Measurements from ENCODE around the gene PPDPF.

PPDPF gene

GRCh38 chr20:63538204-63539091 is 17.9 kb downstream of the PPDPF start:
- peak; percentile 97 for DNase-seq (ENCODE audit: low spot score)

DNA sequence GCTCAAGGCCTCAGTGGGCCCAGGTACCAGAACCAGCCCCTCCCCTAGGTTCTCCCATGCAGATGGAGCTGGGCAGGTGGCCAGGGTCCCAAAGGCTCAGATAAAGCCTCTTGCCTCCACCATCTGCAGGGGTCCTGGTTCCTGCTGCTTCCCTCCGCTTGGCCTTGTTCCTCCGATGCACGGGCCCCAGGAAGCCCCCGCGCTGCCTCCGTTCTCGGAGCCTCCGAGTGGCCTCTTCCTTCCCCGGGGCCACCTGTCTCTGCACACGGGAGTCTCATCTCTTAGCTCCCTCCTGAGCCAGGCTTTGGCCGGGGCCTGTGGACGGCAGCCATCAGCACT is 18.5 kb downstream of the PPDPF start:
- no peak for DNase-seq (ENCODE audit: low spot score)

DNA sequence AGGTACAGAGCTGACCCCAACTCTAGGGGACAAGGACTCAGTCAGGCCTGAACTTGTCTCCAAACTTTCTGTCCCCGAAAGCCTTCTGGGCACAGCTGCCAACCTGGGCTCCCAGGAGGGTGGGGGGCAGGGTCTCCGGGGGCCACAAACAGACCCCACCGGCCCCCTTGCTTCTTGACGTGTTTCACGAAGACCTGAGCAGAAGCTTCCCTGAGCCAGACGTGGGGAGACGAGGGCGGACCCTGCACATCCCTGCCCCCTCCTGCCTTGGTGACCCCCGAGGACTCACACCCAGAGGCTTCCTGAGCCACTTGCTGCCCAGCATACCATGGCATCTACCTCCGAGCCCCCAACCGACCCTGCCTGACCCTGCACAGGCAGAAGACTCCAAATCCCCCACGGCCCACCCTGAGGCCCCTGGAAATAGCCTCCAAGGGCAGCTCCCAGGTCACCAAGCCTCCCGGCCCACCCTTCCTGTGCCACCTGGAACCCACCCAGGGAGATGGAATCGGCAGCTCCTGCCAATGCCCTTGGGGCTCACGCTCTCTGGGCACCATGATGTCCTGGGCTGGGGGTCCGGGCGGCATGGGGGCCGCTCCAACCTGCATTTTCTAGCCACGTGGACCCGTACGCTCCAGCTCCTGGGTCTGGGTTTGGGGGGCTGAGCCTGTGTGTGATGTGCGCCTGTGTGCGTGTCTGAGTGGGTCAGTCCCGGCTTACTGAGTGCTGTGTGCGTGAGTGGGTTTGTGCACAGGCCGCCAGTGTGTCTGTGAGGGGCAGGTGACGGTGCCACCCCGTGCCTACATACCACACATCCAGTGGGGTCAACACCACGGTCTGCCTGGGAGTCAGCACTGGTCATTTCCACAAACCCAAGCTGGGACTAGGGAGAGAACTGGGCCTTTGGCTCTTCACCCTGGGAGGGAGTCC is 19.1 kb downstream of the PPDPF start:
- no peak for DNase-seq (ENCODE audit: low spot score)

- no peak for DNase-seq (ENCODE audit: low spot score)
Measured at GRCh38 chr20:63540417-63541186, 20.0 kb downstream of the PPDPF start.

DNA sequence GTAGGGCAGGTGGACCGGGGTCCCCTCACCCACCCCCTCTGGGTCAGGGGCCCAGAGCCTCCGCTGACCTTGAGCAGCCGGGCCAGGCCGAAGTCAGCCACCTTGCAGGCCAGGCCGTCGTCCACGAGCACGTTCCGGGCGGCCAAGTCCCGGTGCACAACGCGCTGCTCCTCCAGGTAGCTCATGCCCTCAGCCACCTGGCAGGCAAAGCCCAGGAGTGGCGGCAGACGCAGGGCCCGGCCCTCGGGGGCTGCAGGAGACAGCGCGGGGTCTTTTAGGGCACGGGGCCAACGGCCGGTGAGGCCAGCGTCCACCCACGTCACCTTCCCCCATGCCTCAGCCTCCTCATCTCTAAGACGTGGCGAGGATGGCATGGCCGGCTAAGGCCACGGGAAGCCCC is 20.8 kb downstream of the PPDPF start:
- DNase-seq (ENCODE audit: low spot score), result no peak

GRCh38 chr20:63542031-63542559 is 21.5 kb downstream of the PPDPF start:
- DNase-seq (ENCODE audit: low spot score), result no peak

- no peak for DNase-seq (ENCODE audit: low spot score)
Measured at GRCh38 chr20:63542696-63543095, 22.1 kb downstream of the PPDPF start.

GRCh38 chr20:63543131-63543530 is 22.6 kb downstream of the PPDPF start:
- no peak for DNase-seq (ENCODE audit: low spot score)

DNA sequence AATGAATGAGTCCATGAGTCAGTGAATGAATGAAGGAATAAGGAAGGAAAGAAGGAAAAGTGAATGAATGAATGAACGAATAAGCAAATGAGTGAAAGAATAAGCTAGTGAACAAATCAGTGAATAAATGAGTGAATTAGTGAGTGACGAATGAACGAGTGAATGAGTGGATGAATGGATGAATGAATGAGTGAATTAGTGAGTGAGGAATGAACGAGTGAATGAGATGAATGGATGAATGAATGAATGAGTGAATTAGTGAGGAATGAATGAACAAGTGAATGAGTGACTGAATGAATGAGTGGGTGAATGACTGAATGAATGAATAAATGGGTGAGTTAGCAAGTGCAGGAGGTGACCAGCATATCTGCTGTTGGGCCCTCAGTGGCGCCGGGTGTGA is 23.2 kb downstream of the PPDPF start:
- no peak for DNase-seq (ENCODE audit: low spot score)

- peak; percentile 64 for DNase-seq (ENCODE audit: low spot score)
Measured at GRCh38 chr20:63544241-63544957, 23.8 kb downstream of the PPDPF start.

DNA sequence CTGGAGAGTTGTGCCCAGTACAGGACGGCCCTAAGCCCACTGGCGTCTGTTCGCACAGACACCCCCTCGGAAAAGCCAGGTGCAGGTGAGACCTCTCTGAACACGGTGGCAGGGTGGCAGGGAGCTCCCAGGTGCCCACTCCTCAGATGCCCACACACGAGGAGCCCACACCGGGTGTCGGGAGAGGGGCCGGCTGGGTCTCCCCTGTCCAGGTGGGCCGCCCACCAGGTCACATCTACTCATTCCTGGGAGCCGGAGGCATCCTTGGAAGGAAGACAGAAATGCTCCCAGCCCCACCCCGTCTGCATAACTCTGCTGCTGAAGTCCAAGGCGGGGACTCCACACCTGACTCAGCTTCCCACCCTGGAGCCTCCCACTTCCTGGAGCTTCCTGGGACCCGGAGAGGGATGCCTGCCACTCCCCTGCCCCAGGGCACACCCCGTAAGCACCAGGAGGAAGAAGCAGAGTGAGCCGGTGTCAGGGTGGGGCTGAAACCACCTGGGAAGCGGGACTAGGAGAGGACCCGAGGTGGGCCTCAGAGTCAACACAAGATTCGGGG is 24.5 kb downstream of the PPDPF start:
- peak; percentile 59 for DNase-seq (ENCODE audit: low spot score)

- DNase-seq (ENCODE audit: low spot score), result no peak
Measured at GRCh38 chr20:63545814-63546213, 25.2 kb downstream of the PPDPF start.

DNA sequence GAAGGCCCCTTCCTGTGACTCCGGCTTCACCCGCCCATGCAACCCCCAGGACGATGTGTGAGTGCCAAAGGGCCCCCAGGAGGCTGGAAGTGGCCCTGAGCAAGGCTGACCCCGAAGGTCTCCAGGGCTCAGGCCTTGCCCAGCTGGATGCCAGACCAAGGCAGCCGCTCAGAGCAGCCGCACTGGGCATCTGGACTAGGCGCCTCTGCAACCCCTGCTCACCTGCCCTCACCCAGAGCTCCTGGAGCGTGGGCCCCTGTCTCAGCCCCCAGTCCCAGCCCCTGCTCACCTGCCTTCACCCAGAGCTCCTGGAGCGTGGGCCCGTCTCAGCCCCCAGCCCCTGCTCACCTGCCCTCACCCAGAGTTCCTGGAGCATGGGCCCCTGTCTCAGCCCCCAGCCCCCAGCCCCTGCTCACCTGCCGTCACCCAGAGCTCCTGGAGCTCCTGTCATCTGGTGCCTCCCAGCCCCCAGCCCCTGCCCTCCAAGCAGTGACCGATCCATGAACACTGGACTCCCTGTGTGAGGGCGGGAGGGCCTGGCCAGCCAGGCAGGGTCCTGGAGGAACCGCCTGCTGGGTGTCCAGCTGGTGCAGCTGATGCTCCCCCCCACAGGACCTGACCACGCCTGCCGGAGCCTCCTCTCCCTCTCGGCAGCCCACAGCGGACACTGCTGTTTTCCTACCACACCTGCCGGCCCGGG is 25.8 kb downstream of the PPDPF start:
- DNase-seq (ENCODE audit: low spot score), result no peak

- no peak for DNase-seq (ENCODE audit: low spot score)
Measured at GRCh38 chr20:63546956-63547724, 26.6 kb downstream of the PPDPF start.

GRCh38 chr20:63547725-63548480 is 27.3 kb downstream of the PPDPF start, which contains the start of gene SRMS:
TSS of gene SRMS (minus strand) at chr20:63547749. CDS start at chr20:63547463, 286 bp downstream.
- no peak for DNase-seq (ENCODE audit: low spot score)

- no peak for DNase-seq (ENCODE audit: low spot score)
Measured at GRCh38 chr20:63548542-63548941, 28.0 kb downstream of the PPDPF start.

DNA sequence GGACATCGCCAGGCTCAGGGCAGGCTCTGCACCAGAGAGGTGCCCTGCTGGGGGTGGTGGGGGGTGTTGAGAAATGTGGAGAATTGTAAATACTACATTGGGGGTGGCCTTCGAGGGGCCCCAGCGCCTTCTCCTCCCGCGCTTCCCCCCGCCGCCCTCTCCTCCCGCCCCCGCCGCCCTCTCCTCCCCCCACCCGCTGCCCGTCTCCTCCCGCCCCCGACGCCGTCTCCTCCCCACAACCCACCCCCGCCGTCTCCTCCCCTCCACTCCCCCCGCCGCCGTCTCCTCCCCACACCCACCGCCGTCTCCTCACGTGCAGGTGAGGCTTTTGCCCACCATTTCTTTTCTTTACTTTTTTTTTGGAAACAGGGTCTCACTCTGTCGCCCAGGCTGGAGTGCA is 28.5 kb downstream of the PPDPF start:
- no peak for DNase-seq (ENCODE audit: low spot score)

- DNase-seq (ENCODE audit: low spot score), result no peak
Measured at GRCh38 chr20:63549679-63550282, 29.2 kb downstream of the PPDPF start.

Measured in HuH-7.5 (cell line).